NCI-H774 (cell line): ENCODE results near the gene DDX60.

ENCODE experiments used
- DNase-seq: peaks from one replicate; lab custom pipeline; 2025; lab: John Stamatoyannopoulos, UW

Gene DDX60

GRCh38 chr4:168200685-168201084, 117.9 kb downstream of the DDX60 start:
- no peak for DNase-seq

GRCh38 chr4:168199260-168199957, 119.1 kb downstream of the DDX60 start:
- no peak for DNase-seq

GRCh38 chr4:168197926-168198325, 120.6 kb downstream of the DDX60 start:
- DNase-seq = no peak

- DNase-seq = no peak
Measured at GRCh38 chr4:168188754-168189153, 129.8 kb downstream of the DDX60 start.

- no peak for DNase-seq
Measured at GRCh38 chr4:168183717-168184571, 134.6 kb downstream of the DDX60 start.

GRCh38 chr4:168177546-168178149, 140.9 kb downstream of the DDX60 start:
- no peak for DNase-seq

GRCh38 chr4:168174308-168174707, 144.2 kb downstream of the DDX60 start:
- DNase-seq = no peak

GRCh38 chr4:168167714-168168284, 150.8 kb downstream of the DDX60 start:
- DNase-seq = no peak
